Breast epithelium (tissue), 4 donors: Measurements from ENCODE around the gene LCE6A. TPM values are rescaled to one million over a fixed set of nuclear protein-coding genes. Genes with fewer than 3 reads are reported as not detected.

Experiments used
- DNase-seq, 2 donors: peaks; one replicate each; pipeline ENCODE4 v3.0.0-alpha.2; 2019; ENCODE audit warnings: low spot score in 2 of 2
- H3K27ac ChIP-seq, 2 donors: fragments of 200-600 bp; sonication (generic) in 1 of 2; one replicate each; pipeline ENCODE4 v1.5.1; 2016 to 2019; ENCODE audit warnings: mild to moderate bottlenecking in 1 of 2
- H3K27me3 ChIP-seq, 2 donors: fragments of 200-600 bp; sonication (generic) in 1 of 2; one replicate each; pipeline versions ENCODE4 v1.5.1 to v1.6.0; 2017 to 2019; ENCODE audit warnings: control low read depth in 1 of 2, mild to moderate bottlenecking in 1 of 2
- H3K36me3 ChIP-seq: fragments of 200-600 bp; one replicate; pipeline ENCODE4 v1.5.1; 2019
- H3K4me1 ChIP-seq, 2 donors: fragments of 200-600 bp; sonication (generic); one replicate each; pipeline ENCODE4 v1.5.1; 2016 to 2019; ENCODE audit warnings: control low read depth in 1 of 2
- H3K4me3 ChIP-seq, 3 donors: fragments of 200-600 bp; sonication (generic); 1 replicate in 2 of 3; 2 replicates in 1 of 3; pipeline ENCODE4 v1.5.1; 2016 to 2019; ENCODE audit warnings: mild to moderate bottlenecking in 3 of 3, moderate library complexity in 2 of 3
- H3K9me3 ChIP-seq, 2 donors: fragments of 200-600 bp; sonication (generic) in 1 of 2; one replicate each; pipeline ENCODE4 v1.5.1; 2016 to 2019; ENCODE audit warnings: control low read depth in 1 of 2
- POLR2A ChIP-seq: fragments of 450-650 bp; IDR thresholded peaks from one replicate; pipeline ENCODE4 v1.6.1; 2016; ENCODE audit warnings: antibody characterized with exemption, mild to moderate bottlenecking, moderate library complexity
- POLR2AphosphoS5 ChIP-seq, 3 donors: sonication (generic); formaldehyde crosslinking; IDR thresholded peaks; one replicate each; pipeline ENCODE4 v1.6.1; 2017; ENCODE audit warnings: antibody characterized with exemption in 3 of 3
- intact Hi-C: fragments of 100-400 bp; cut with DNase I; formaldehyde crosslinking; loops from one replicate; pipeline ENCODE4 v1.15.1; 2023; ENCODE audit warnings: low total_unique reads
- total RNA-seq, 3 donors: library from RNA; depleted of rRNA; stranded (reverse); fragments of >200 nt; gene quantifications; one replicate each; pipeline ENCODE4 v1.1.0, GENCODE V29; 2016
- TF ChIP-seq, protein P1 (sequence below), 3 donors: fragments of 450-650 bp; IDR thresholded peaks; one replicate each; pipeline ENCODE4 v1.5.1; 2016 to 2017; ENCODE audit warnings: antibody characterized with exemption in 3 of 3, mild to moderate bottlenecking in 3 of 3, moderate library complexity in 3 of 3

The LCE6A gene
- total RNA-seq, 3 donors from 2014 or later, result not detected

DNA sequence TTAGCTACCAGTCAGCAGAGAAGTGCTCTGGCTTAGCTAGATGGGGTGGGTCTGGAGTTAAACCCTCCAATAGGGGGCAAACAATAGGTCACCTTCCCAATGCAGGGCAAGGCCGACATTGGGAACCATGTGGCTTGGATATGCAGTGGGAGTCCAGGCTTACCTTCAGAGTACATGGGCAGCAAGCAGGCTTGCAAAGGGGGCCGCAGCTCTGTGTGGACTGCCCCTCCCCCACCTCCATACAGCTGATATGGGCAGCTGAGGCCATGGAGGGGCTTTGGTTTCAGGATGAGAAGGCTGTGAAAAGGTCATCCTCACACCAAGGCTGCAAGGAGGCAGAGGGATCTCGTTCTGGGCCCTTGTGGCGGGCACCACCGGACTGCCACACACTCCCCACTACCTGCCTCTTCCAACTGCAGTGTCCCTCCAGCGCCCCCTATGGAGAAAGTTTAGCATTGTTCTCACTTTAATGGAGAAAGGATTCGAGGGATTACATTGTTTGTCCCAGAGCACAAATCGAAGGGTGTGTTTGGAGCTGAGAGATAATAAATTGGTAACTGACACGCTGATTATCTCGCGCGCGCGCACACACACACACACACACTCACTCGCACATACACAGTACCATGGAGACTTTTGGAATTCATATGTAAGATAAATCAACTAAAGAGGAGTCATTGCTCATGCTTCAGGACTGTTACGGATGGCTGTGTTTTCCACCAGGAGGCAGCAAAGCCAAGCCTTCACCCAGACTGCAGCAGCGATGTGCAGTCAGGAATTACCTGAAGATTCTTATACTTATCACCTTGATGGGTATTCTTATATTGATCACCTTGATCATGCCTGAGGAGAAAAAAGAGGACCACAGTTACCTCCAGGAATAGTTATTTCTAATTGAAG lies 28.4 kb downstream of the LCE6A start:
- no peak for DNase-seq
- intact Hi-C loops, result no loop called here
- Histone ChIP-seq H3K4me1 (no peaks in the 10 kb centered on the region), H3K27me3 (no peaks in the 10 kb centered on the region), H3K27ac (no peak overlapping the region), H3K36me3 (no peaks in the 10 kb centered on the region), H3K4me3 (no peak overlapping the region), H3K9me3 (no peaks in the 10 kb centered on the region)
- TF ChIP-seq, protein P1, sequence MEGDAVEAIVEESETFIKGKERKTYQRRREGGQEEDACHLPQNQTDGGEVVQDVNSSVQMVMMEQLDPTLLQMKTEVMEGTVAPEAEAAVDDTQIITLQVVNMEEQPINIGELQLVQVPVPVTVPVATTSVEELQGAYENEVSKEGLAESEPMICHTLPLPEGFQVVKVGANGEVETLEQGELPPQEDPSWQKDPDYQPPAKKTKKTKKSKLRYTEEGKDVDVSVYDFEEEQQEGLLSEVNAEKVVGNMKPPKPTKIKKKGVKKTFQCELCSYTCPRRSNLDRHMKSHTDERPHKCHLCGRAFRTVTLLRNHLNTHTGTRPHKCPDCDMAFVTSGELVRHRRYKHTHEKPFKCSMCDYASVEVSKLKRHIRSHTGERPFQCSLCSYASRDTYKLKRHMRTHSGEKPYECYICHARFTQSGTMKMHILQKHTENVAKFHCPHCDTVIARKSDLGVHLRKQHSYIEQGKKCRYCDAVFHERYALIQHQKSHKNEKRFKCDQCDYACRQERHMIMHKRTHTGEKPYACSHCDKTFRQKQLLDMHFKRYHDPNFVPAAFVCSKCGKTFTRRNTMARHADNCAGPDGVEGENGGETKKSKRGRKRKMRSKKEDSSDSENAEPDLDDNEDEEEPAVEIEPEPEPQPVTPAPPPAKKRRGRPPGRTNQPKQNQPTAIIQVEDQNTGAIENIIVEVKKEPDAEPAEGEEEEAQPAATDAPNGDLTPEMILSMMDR (IDR thresholded peaks at IDR 0.05), result no peak
- TF ChIP-seq POLR2AphosphoS5 (IDR thresholded peaks at IDR 0.05) (no peak), POLR2A (no peak)

GRCh38 chr1:152871731-152872126 lies 29.1 kb downstream of the LCE6A start:
- no peaks in the 10 kb centered on the region for H3K9me3 ChIP-seq
- TF ChIP-seq POLR2AphosphoS5 (IDR thresholded peaks at IDR 0.05), result no peak
- no peak for TF ChIP-seq POLR2A
- no peaks in the 10 kb centered on the region for H3K27me3 ChIP-seq
- no peaks in the 10 kb centered on the region for H3K36me3 ChIP-seq
- H3K4me3 ChIP-seq, result no peak overlapping the region
- intact Hi-C loops, result no loop called here
- no peaks in the 10 kb centered on the region for H3K4me1 ChIP-seq
- H3K27ac ChIP-seq, result no peak overlapping the region
- DNase-seq, result no peak

DNA sequence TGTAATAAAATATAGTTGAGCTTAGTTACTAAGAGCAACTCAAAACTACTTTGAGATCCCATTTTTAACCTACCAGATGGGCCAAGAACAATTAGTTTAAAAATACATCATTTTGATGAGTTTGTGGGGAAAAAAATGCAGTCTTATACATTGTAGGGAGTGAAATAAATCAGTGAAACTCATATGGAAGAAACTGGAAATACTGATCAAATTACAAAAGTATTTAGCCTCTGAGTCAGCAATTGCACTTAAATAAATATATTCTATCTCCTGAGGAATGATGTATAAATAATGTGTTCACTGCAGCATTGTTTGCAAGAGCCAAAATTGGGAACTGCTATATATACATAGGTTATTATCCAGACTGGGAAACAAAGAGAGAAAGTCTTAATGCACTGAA lies 30.8 kb downstream of the LCE6A start:
- intact Hi-C loops, result no loop called here

GRCh38 chr1:152876827-152877226 lies 34.2 kb downstream of the LCE6A start:
- intact Hi-C loops, result no loop called here
- Histone ChIP-seq H3K27me3 (no peaks in the 10 kb centered on the region), H3K36me3 (no peaks in the 10 kb centered on the region), H3K4me1 (no peaks in the 10 kb centered on the region), H3K9me3 (no peaks in the 10 kb centered on the region), H3K4me3 (no peak overlapping the region), H3K27ac (no peak overlapping the region)
- TF ChIP-seq, protein P1 (IDR thresholded peaks at IDR 0.05), result no peak
- no peak for TF ChIP-seq POLR2AphosphoS5 (IDR thresholded peaks at IDR 0.05)
- TF ChIP-seq POLR2A, result no peak
- DNase-seq, result no peak

More for the DNA sequence above, 30.8 kb downstream of the LCE6A start:
- no peaks in the 10 kb centered on the region for H3K9me3 ChIP-seq
- no peak overlapping the region for H3K27ac ChIP-seq
- H3K4me3 ChIP-seq, result no peak overlapping the region
- no peaks in the 10 kb centered on the region for H3K27me3 ChIP-seq
- no peaks in the 10 kb centered on the region for H3K36me3 ChIP-seq
- H3K4me1 ChIP-seq, result no peaks in the 10 kb centered on the region
- TF ChIP-seq, protein P1 (IDR thresholded peaks at IDR 0.05), result no peak
- no peak for TF ChIP-seq POLR2A
- TF ChIP-seq POLR2AphosphoS5 (IDR thresholded peaks at IDR 0.05), result no peak
- DNase-seq, result no peak

DNA sequence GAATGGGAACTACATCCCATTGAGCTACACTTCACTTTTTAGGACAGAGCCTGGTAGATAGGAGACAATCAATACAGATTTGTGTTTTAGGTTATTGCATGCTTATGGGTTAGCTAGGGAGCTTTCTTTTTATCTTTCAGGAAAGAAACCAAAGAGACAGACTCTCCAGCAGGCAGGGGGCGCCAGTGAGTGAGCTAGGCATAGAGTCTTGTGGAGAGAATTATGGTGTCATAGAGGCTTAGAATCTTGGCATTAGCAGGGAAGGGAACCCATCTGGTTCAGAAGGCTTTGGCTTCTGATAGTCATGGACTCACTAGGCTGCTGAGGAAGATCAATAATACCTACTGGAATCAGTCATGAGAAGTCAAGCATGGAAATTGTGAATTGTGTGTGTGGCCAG lies 35.4 kb downstream of the LCE6A start, which contains the start of gene SMCP:
SMCP (plus strand) TSS at position 281 of the 400 bp plus-strand sequence. CDS start 6,101 bp downstream, outside the sequence.
- TF ChIP-seq POLR2A (no peak), POLR2AphosphoS5 (IDR thresholded peaks at IDR 0.05) (no peak)
- TF ChIP-seq, protein P1 (IDR thresholded peaks at IDR 0.05), result no peak
- no peak within 1 kb of the TSS for H3K27ac ChIP-seq
- intact Hi-C loops, result no loop called here
- H3K4me1 ChIP-seq, result no peaks in the 10 kb centered on the region
- no peaks in the 10 kb centered on the region for H3K36me3 ChIP-seq
- no peaks in the 10 kb centered on the region for H3K9me3 ChIP-seq
- DNase-seq, result no peak
- no peak within 1 kb of the TSS for H3K4me3 ChIP-seq
- H3K27me3 ChIP-seq, result no peaks in the 10 kb centered on the region
